ENCODE data around the gene DNAAF8.

GRCh38 chr16:4696172-4696904 is 38.0 kb upstream of the DNAAF8 start:
- TF ChIP-seq CTCF (IDR thresholded peaks at IDR 0.05; ENCODE audit: low read depth, low read length, poor library complexity, severe bottlenecking) (no peak), EZH2phosphoT487 (IDR thresholded peaks at IDR 0.05; ENCODE audit: borderline replicate concordance, low read length) (no peak)

Measured in DOHH2 (cell line).